ENCODE measurements around the gene GLYAT.
"Not testable (repeated sequence)": the region's sequence is repeated elsewhere in the genome, so short reads cannot be mapped to it uniquely, and the experiment has no call there.

The GLYAT gene

GRCh38 chr11:58742981-58743880, 11.5 kb upstream of the GLYAT start:
- DNase-seq, result no peak

- DNase-seq, result no peak
Observed at GRCh38 chr11:58742140-58742539, 10.4 kb upstream of the GLYAT start.

GRCh38 chr11:58741127-58741526, 9.4 kb upstream of the GLYAT start:
- DNase-seq, result no peak

GRCh38 chr11:58740447-58740846, 8.7 kb upstream of the GLYAT start:
- no peak for DNase-seq

GRCh38 chr11:58739725-58740430, 8.1 kb upstream of the GLYAT start:
- DNase-seq, result no peak

- DNase-seq, result no peak
Observed at GRCh38 chr11:58734681-58735490, 3.1 kb upstream of the GLYAT start.

- DNase-seq, result no peak
Observed at GRCh38 chr11:58730507-58731089, 1.1 kb downstream of the GLYAT start.

- DNase-seq, result no peak
Observed at GRCh38 chr11:58727415-58727797, 4.3 kb downstream of the GLYAT start.

GRCh38 chr11:58726737-58727414, 4.9 kb downstream of the GLYAT start:
- no peak for DNase-seq

GRCh38 chr11:58719406-58720117, 12.2 kb downstream of the GLYAT start:
- no peak for DNase-seq

- no peak for DNase-seq
Observed at GRCh38 chr11:58712531-58712930, 19.2 kb downstream of the GLYAT start.

GRCh38 chr11:58711832-58712231, 19.9 kb downstream of the GLYAT start:
- no peak for DNase-seq

- no peak for DNase-seq
Observed at GRCh38 chr11:58707767-58708166, 24.0 kb downstream of the GLYAT start.

- DNase-seq, result not testable (repeated sequence)
Observed at GRCh38 chr11:58696825-58697224, 34.9 kb downstream of the GLYAT start.

GRCh38 chr11:58693026-58693425, 38.7 kb downstream of the GLYAT start:
- no peak for DNase-seq

GRCh38 chr11:58691675-58692074, 40.1 kb downstream of the GLYAT start:
- no peak for DNase-seq

GRCh38 chr11:58688789-58689503, 42.8 kb downstream of the GLYAT start:
- DNase-seq, result no peak

GRCh38 chr11:58685973-58686722, 45.6 kb downstream of the GLYAT start:
- DNase-seq, result no peak

GRCh38 chr11:58682660-58683059, 49.1 kb downstream of the GLYAT start:
- not testable (repeated sequence) for DNase-seq

- DNase-seq, result not testable (repeated sequence)
Observed at GRCh38 chr11:58677536-58677935, 54.2 kb downstream of the GLYAT start.
